Stimulated activated naive CD4-positive, alpha-beta T cell (primary cell): ENCODE results near the gene SDK2.

Experiments used
- DNase-seq, 6 experiments: peaks; one replicate each; lab custom pipeline; 2025; lab: John Stamatoyannopoulos, UW

SDK2 gene

DNA sequence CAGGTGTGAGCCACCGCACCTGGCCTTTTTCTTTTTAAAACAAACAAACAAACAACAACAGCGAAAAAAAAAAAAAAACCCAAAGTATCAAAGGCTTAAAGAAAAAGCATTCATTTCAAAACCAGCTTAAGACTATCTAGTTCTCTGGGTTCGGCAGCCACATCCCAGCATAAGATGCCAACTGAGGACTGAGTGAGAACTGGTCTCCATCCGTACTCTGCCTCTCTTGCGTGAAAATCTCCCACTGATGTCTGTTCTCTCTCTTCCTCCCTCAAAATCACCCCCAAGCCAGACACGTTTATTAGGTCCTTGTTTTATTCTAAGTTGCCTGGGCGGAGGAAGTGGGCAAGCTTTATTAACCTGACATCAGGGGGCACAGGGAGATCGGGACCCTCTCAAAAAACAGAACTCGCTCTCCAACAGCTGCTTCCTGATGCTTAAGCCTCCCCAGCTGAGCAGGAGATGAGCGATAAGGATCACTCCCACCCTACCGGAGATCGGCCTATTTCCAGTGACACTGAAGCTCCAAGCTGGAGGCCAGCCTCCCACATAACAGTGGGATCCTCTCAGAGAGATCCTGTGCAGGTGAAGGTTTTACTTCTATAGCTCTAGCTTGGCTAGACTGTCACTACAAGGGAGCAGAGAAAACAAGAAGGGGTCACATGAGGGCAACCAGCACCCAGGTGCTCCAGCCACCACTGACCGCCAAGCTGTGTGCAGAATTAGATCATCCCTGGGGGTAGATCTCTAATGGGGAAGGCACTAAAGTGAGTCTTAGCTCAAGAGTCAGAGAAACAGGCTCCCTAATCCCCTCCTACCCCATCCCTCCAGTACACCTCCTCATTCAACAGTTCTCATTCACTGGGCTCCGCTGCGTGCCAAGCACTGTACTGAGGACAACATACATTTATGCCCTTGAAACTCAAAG is 346.0 kb downstream of the SDK2 start:
- no peak for DNase-seq

DNA sequence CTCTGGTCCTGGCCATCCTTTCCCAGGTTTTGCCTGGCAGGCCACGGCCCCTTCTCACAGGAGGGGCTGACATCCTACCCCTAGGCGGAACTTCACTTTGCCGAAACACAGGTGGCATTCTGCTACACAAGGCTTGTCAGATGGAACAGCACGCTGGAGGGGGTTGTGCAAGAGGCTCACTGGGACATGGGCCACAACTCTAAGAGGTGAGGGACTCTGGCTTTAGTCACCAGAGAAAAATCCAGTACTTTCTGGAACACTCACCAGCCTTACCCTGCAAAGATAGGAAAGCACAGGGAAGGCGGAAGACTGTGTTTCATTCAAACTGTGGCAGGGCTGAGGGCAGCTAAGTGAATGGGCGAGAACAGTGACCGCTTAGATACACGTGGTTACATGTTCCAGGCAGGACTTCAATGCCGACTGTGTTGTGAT is 350.7 kb downstream of the SDK2 start:
- DNase-seq: no peak

DNA sequence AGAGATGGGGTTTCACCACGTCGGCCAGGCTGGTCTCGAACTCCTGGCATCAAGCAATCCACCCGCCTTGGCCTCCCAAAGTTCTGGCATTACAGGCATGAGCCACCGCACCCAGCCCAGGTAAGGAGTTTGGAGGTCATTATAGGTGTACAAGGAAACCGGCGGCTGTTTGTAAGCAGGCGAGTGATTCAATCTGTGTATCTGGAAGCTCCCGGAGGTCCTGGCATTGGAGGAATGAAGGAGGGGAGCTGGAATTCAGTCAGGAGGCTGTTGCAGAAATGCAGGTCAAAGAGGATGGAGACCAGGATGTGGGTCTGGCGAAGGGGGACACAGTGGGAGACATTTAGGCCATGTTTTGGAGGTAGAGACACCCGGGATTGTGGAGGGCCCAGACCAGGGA is 351.2 kb downstream of the SDK2 start:
- DNase-seq: no peak

DNA sequence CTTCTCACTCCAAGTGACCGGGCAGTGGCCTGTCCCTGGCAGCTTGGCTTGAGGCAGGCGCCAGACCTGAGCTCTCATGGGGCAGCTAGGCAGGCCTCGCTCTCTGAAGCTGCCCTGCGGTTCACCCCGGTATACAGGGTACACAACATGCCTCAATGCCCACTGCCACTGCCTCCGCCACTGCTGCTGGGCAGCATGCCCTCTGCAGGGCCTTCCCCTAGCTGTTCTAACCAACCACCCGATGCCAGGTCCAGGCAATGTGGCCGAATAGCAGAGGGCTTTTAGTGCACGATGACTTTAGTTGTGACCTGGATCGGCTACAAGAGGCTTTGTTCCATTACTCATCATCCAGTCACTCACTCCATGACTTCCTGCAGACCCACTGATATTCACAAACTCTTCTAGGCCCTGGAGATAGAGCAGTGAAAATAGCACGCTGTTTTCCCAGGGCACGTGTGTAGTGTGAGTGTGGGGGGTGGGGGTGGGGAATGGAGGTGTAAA is 352.2 kb downstream of the SDK2 start:
- no peak for DNase-seq

- no peak for DNase-seq
These were observed 352.9 kb downstream of the SDK2 start for GRCh38 chr17:73291260-73291801.

GRCh38 chr17:73290399-73291259 is 353.6 kb downstream of the SDK2 start:
- DNase-seq: no peak

- peak in 1 of 6 experiments; percentile 5 for DNase-seq
These were observed 354.5 kb downstream of the SDK2 start for GRCh38 chr17:73289549-73290254.

DNA sequence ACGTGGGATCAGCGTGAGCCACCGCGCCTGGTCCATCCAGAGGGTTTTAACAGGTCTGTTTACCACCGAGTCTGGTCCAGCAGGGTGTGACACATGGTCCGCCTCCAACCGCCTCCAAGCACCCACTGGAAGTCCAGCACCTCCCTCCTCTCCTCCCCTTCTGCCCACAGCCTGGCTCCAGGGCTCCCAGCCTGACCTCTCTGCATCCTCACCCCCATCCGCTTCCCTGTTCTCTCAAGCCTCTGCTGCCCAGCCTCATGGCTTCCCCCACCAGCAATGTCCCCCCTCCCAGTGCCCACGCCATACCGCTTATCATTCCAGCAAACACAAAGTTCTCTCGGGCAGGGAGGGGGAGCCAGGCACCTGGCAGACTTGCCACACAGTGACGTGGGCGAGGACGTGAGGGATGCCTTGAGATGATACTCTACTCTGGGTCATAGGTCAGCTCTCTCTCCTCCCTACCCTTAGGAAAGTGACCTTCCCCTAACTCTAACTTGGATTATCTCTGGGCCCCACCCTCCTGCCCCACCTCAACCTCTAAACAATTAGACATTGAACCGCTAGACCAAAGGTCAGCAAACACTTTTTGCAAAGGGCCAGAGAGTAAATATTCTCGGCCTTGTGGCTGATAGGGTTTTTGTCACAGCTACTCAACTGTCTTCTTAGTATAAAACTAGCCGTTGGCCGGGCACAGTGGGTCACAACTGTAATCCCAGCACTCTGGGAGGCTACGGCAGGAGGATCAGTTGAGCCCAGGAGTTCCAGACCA is 355.5 kb downstream of the SDK2 start:
- no peak for DNase-seq

DNA sequence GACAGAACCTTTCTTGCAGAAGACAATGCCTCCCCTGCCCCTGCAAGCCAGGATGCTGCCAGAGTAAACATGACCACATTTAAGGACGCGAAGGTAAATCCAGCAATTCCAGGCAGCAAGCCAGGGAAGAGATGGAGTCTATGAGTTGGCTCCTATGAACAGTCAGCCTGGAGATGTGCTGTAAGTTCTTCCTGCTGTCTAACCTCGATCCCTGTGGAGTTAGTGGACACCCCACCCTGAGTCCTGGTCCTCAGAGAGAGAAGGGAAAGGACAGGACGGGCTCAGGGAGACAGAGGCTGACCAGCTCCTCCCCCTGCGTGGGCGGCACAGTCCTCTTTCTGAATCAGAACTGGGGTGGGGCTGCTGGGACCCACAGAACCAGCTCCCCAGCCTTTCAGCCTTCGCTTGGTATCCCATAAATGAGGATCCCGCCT is 357.4 kb downstream of the SDK2 start:
- no peak for DNase-seq

GRCh38 chr17:73285916-73286862 is 358.1 kb downstream of the SDK2 start:
- no peak for DNase-seq

GRCh38 chr17:73285603-73285908 is 358.7 kb downstream of the SDK2 start:
- DNase-seq: no peak

DNA sequence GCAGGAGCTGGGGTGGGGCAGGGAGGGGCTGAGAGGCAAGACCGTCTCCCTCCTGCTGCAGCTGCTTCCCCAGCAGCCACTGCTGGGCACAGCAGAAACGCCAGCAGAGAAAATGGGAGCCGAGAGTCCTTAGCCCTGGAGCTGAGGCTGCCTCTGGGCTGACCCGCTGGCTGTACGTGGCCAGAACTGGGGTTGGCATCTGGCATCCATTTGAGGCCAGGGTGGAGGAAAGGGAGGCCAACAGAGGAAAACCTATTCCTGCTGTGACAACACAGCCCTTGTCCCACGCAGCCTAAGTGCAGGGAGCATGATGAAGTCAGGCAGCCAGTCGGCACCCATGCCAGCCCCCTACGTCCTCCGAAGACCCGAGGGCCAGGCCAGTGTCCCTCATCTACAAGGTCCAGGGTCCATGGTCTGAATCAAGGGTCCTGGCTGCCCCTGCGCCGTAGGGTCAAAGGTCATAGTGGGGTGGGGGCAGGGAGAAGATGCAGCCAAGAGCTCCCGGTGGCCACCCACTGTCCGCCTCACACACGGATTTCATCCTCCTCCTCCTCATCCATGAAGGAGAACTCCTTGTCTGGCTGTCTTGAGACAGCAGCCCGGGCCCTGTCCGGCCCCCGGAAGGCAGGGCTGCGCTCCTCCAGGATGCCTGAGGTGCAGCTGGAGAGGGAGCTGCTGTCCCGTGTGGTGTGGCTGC is 359.2 kb downstream of the SDK2 start:
- DNase-seq: no peak
